Kidney (tissue), 14 donors: ENCODE measurements around the gene CERK. TPM values are rescaled to one million over a fixed set of nuclear protein-coding genes. Genes with fewer than 3 reads are reported as not detected.
A peak's percentile ranks its signal among the peaks of the same experiment; 100 is the strongest.

ENCODE experiments used
- DNase-seq, 5 donors: peaks; one replicate each; pipeline ENCODE4 v3.0.0-alpha.2; 2013 to 2020
- FAIRE-seq: peaks from 2 replicates; lab custom pipeline; 2012; peaks lifted over from hg19 to GRCh38; lab: Jason Lieb, UNC
- H3K27ac ChIP-seq, 2 donors: one replicate each; pipeline ENCODE4 v1.7.0; 2013; ENCODE audit warnings: low read depth in 2 of 2, low read length in 2 of 2, inconsistent platforms in 1 of 2
- H3K27me3 ChIP-seq: one replicate; pipeline ENCODE4 v1.7.1; 2013; ENCODE audit warnings: low read length, inconsistent platforms; ENCODE audit not compliant: control insufficient read depth, insufficient read depth
- H3K36me3 ChIP-seq, 3 donors: one replicate each; pipeline versions ENCODE4 v1.7.0 to v1.7.1; 2013; ENCODE audit warnings: low read length in 3 of 3, control low read depth in 1 of 3, inconsistent platforms in 1 of 3; ENCODE audit not compliant: insufficient read depth in 3 of 3, control insufficient read depth in 2 of 3
- H3K4me1 ChIP-seq, 3 donors: one replicate each; pipeline versions ENCODE4 v1.7.0 to v1.7.1; 2013; ENCODE audit warnings: low read length in 3 of 3, inconsistent platforms in 1 of 3, low read depth in 1 of 3; ENCODE audit not compliant: control insufficient read depth in 2 of 3, insufficient read depth in 2 of 3
- H3K4me3 ChIP-seq, 3 donors: one replicate each; pipeline versions ENCODE4 v1.7.0 to v1.8.1; 2013; ENCODE audit warnings: low read length in 3 of 3, control low read depth in 1 of 3, inconsistent platforms in 1 of 3
- H3K9ac ChIP-seq, 3 donors: one replicate each; pipeline versions ENCODE4 v1.7.0 to v1.7.1; 2013; ENCODE audit warnings: low read length in 3 of 3, control low read depth in 1 of 3, inconsistent platforms in 1 of 3
- H3K9me3 ChIP-seq, 3 donors: one replicate each; pipeline versions ENCODE4 v1.7.0 to v1.7.1; 2013; ENCODE audit warnings: low read length in 3 of 3, control low read depth in 1 of 3, inconsistent platforms in 1 of 3; ENCODE audit not compliant: control insufficient read depth in 2 of 3, insufficient read depth in 1 of 3
- CTCF ChIP-seq: IDR thresholded peaks from 3 replicates; pipeline ENCODE4 v1.5.1; 2012; ENCODE audit warnings: mild to moderate bottlenecking, moderate library complexity, borderline replicate concordance; ENCODE audit not compliant: insufficient read depth; ENCODE audit errors: extremely low read depth
- intact Hi-C: fragments of 100-400 bp; cut with DNase I; formaldehyde crosslinking; loops from one replicate; pipeline ENCODE4 v1.11.1; 2022
- polyA plus RNA-seq: library from polyadenylated mRNA; stranded (reverse); fragments of 350-450 nt; fragmentation: Illumina TruSeq; extraction: RNeasy Lipid Tissue Mini Kit (QIAGEN cat#74804); gene quantifications from one replicate; pipeline ENCODE4 v1.2.3, GENCODE V29; 2014; ENCODE audit warnings: low read depth, low replicate concordance; ENCODE audit not compliant: insufficient read depth
- total RNA-seq: library from RNA; stranded (reverse); fragmentation: NEBNext Ultra II Directional; extraction: Animal tissue kit (Norgen Biotek cat#: 25700); gene quantifications from one replicate; pipeline ENCODE4 v1.2.1, GENCODE V29; 2021
- donor health status: control.
- donor health status: control.
- donor health status: control.
- donor health status: control.
- donor health status: control.
- donor health status: DM: yes; HTN: yes; CAD: no.
- donor health status: Normal renal cell carcinoma (clear cell type).

Gene CERK
- total and polyA plus RNA-seq, 2 donors from 2014 or later, result 21.6 to 28.2 TPM

DNA sequence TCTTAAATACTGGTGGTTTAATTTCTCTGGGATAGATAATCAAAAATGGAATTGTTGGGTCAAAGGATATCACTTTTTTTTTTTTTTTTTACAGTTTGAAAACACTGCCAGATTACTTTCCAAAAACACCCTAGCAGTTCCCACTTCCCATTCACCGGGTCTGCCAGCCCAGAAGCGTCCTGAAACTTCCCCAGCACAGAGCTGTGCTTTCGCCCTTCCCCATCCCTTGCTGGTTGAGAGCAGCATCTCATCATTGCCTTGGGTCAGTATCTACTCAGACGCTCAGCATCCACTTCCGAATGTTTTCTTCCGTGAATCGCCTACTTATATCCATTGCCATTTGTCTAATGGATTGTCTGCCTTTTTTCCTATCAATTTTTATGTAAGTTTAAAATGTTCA lies 5.5 kb downstream of the CERK start:
- DNase-seq, result peak in 1 of 5 donors; percentile 14
- no peak overlapping the region for H3K4me3 ChIP-seq
- no peaks in the 10 kb centered on the region for H3K27me3 ChIP-seq
- no peak for TF ChIP-seq CTCF
- peaks cover 3 to 59% (median 58%) of the 10 kb centered on the region in 3 donors for H3K4me1 ChIP-seq
- FAIRE-seq, result no peak
- H3K9ac ChIP-seq, result no peak overlapping the region
- H3K9me3 ChIP-seq, result no peaks in the 10 kb centered on the region
- intact Hi-C loops, result no loop called here
- peak overlapping the region in 1 of 2 donors; percentile 83 for H3K27ac ChIP-seq
- H3K36me3 ChIP-seq, result no peaks in the 10 kb centered on the region

DNA sequence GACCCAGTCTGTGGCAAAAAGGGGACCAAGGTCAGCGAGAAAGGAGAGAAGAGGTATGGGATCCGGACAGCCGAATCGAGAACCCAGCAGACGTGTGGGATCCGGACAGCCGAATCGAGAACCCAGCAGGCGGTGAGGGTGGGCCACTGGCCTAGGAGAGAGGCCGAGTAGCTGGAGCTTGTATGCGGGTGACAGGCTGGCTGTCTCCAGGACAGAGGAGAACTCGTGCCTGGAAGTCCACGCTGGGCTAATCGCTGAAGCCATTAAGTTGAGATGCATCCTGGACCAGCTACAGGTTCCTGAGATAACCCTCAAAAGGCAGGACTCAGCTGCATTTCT lies 6.0 kb downstream of the CERK start:
- no peaks in the 10 kb centered on the region for H3K27me3 ChIP-seq
- intact Hi-C loops, result no loop called here
- no peak for FAIRE-seq
- H3K36me3 ChIP-seq, result no peaks in the 10 kb centered on the region
- H3K4me3 ChIP-seq, result no peak overlapping the region
- H3K9ac ChIP-seq, result peak overlapping the region in 1 of 3 donors; percentile 51
- peaks cover 3 to 61% (median 58%) of the 10 kb centered on the region in 3 donors for H3K4me1 ChIP-seq
- DNase-seq, result peak in 1 of 5 donors; percentile 73
- TF ChIP-seq CTCF, result no peak
- no peaks in the 10 kb centered on the region for H3K9me3 ChIP-seq
- H3K27ac ChIP-seq, result peak overlapping the region; percentile 73 to 83

DNA sequence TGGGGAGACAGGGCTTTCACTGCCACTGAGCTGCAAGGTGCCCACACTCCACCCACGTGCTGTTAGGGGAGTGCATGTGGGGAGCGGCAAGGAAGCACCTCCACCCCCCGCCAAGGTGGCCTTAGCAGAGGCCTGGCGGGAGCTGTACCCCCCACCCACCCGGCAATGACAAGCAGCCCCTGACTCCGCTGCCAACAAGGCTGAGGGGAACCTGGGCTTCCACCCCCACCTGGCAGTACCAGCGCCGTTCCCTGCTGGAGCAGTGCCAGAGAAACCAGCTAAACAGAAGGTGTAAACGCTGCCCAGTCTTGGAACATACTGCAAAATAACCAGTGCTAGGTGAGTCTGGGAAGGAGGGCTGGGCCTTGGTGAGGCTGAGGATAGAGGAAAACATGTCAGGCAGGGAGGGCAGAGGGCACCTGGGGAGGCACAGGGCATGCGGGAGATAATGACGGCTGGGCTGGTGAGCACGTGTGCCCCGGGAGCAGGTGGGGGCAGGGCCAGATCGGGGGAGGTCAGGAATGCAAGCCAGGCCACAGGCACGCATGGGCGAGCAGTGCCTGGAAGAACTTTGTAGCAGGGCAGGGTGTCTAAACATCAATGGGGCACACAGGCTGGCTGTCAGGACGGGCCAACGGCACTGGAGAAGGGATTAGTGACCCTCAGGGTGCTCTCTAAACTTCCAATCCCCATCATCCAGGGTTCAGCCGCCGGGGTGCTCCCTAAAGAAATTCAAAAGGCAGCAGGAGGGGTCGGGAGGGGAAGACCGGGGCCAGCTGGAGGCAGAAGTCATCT lies 6.6 kb downstream of the CERK start:
- DNase-seq (peak; percentile 80 to 92 (median 88)), FAIRE-seq (no peak)
- Histone ChIP-seq H3K4me3 (no peak overlapping the region), H3K27ac (peak overlapping the region; percentile 73 to 83), H3K9me3 (no peaks in the 10 kb centered on the region), H3K36me3 (no peaks in the 10 kb centered on the region), H3K9ac (peak overlapping the region in 1 of 3 donors; percentile 51), H3K4me1 (peaks cover 3 to 61% (median 56%) of the 10 kb centered on the region in 3 donors), H3K27me3 (no peaks in the 10 kb centered on the region)
- intact Hi-C loops, result no loop called here
- no peak for TF ChIP-seq CTCF
